Activated T-helper 2 cell treated with anti-CD3 and anti-CD28 coated beads, Interferon-gamma antibody, Interleukin-2, Interleukin-4, amounts not matched to agents 10 μg/mL and 5 μg/mL and 100 μg/mL, durations not matched to agents 14 hours and 24 hours and 36 hours (primary cell): ENCODE results near the gene OGFOD2. TPM values are rescaled to one million over a fixed set of nuclear protein-coding genes. Genes with fewer than 3 reads are reported as not detected.

Source experiments
- DNase-seq: peaks from one replicate; pipeline ENCODE4 v3.0.0; 2021; ENCODE audit warnings: low spot score
- H3K27ac Mint-ChIP-seq: one replicate; pipeline ENCODE4 v1.8.0; 2021; ENCODE audit warnings: mixed read lengths
- H3K27me3 Mint-ChIP-seq: one replicate; pipeline ENCODE4 v1.8.0; 2021; ENCODE audit warnings: low read depth, mixed read lengths
- H3K36me3 Mint-ChIP-seq: one replicate; pipeline ENCODE4 v1.8.0; 2021; ENCODE audit warnings: low read depth, mixed read lengths
- H3K4me1 Mint-ChIP-seq: one replicate; pipeline ENCODE4 v1.8.0; 2021; ENCODE audit warnings: low read depth, mixed read lengths
- H3K4me3 Mint-ChIP-seq: one replicate; pipeline ENCODE4 v1.8.0; 2021; ENCODE audit warnings: low read depth, mild to moderate bottlenecking, moderate library complexity, mixed read lengths
- H3K9me3 Mint-ChIP-seq: one replicate; pipeline ENCODE4 v1.8.0; 2021; ENCODE audit warnings: mixed read lengths
- intact Hi-C: fragments of 100-400 bp; cut with micrococcal nuclease; formaldehyde crosslinking; loops from one replicate; pipeline ENCODE4 v1.15.1; 2023
- total RNA-seq: library from RNA; stranded (reverse); gene quantifications from 2 replicates; pipeline ENCODE4 v1.2.3, GENCODE V29; 2022

The OGFOD2 gene
- total RNA-seq, 1 donor from 2014 or later = 20.3 TPM

- no peak for DNase-seq
- Mint-ChIP-seq H3K27ac (no peak overlapping the region), H3K27me3 (no peaks in the 10 kb centered on the region), H3K4me3 (no peak overlapping the region), H3K36me3 (peaks cover 11% of the 10 kb centered on the region), H3K9me3 (no peaks in the 10 kb centered on the region), H3K4me1 (peaks cover 2% of the 10 kb centered on the region)
- intact Hi-C loops = no loop called here
Measured at GRCh38 chr12:122989225-122989839, 14.3 kb downstream of the OGFOD2 start.

GRCh38 chr12:122989874-122990419 lies 14.9 kb downstream of the OGFOD2 start:
- intact Hi-C loops = no loop called here
- Mint-ChIP-seq H3K27ac (no peak overlapping the region), H3K4me3 (no peak overlapping the region), H3K27me3 (no peaks in the 10 kb centered on the region), H3K4me1 (no peaks in the 10 kb centered on the region), H3K9me3 (no peaks in the 10 kb centered on the region), H3K36me3 (peaks cover 5% of the 10 kb centered on the region)
- no peak for DNase-seq

- intact Hi-C loops = no loop called here
- H3K27me3 Mint-ChIP-seq = no peaks in the 10 kb centered on the region
- no peak for DNase-seq
- H3K4me1 Mint-ChIP-seq = no peaks in the 10 kb centered on the region
- H3K27ac Mint-ChIP-seq = no peak overlapping the region
- H3K9me3 Mint-ChIP-seq = no peaks in the 10 kb centered on the region
- H3K36me3 Mint-ChIP-seq = no peaks in the 10 kb centered on the region
- H3K4me3 Mint-ChIP-seq = no peak overlapping the region
Measured at GRCh38 chr12:122990561-122990960, 15.5 kb downstream of the OGFOD2 start.

- H3K4me1 Mint-ChIP-seq = no peaks in the 10 kb centered on the region
- no peaks in the 10 kb centered on the region for H3K36me3 Mint-ChIP-seq
- H3K27me3 Mint-ChIP-seq = no peaks in the 10 kb centered on the region
- intact Hi-C loops = no loop called here
- no peak overlapping the region for H3K27ac Mint-ChIP-seq
- no peak for DNase-seq
- no peaks in the 10 kb centered on the region for H3K9me3 Mint-ChIP-seq
- no peak overlapping the region for H3K4me3 Mint-ChIP-seq
Measured at GRCh38 chr12:122990961-122991622, 16.0 kb downstream of the OGFOD2 start.

GRCh38 chr12:122991623-122992275 lies 16.7 kb downstream of the OGFOD2 start:
- DNase-seq = no peak
- no peaks in the 10 kb centered on the region for H3K27me3 Mint-ChIP-seq
- no peaks in the 10 kb centered on the region for H3K4me1 Mint-ChIP-seq
- H3K36me3 Mint-ChIP-seq = no peaks in the 10 kb centered on the region
- intact Hi-C loops = no loop called here
- no peak overlapping the region for H3K27ac Mint-ChIP-seq
- H3K4me3 Mint-ChIP-seq = no peak overlapping the region
- no peaks in the 10 kb centered on the region for H3K9me3 Mint-ChIP-seq

GRCh38 chr12:122992386-122992785 lies 17.3 kb downstream of the OGFOD2 start:
- intact Hi-C loops = no loop called here
- Mint-ChIP-seq H3K4me3 (no peak overlapping the region), H3K27me3 (no peaks in the 10 kb centered on the region), H3K4me1 (no peaks in the 10 kb centered on the region), H3K9me3 (no peaks in the 10 kb centered on the region), H3K36me3 (no peaks in the 10 kb centered on the region), H3K27ac (no peak overlapping the region)
- no peak for DNase-seq

GRCh38 chr12:122994140-122994675 lies 19.2 kb downstream of the OGFOD2 start:
- H3K27ac Mint-ChIP-seq = no peak overlapping the region
- no peaks in the 10 kb centered on the region for H3K4me1 Mint-ChIP-seq
- no peaks in the 10 kb centered on the region for H3K27me3 Mint-ChIP-seq
- intact Hi-C loops = no loop called here
- no peaks in the 10 kb centered on the region for H3K36me3 Mint-ChIP-seq
- no peak overlapping the region for H3K4me3 Mint-ChIP-seq
- DNase-seq = no peak
- H3K9me3 Mint-ChIP-seq = no peaks in the 10 kb centered on the region

GRCh38 chr12:122994781-122995502 lies 19.9 kb downstream of the OGFOD2 start:
- intact Hi-C loops = no loop called here
- no peaks in the 10 kb centered on the region for H3K27me3 Mint-ChIP-seq
- no peaks in the 10 kb centered on the region for H3K4me1 Mint-ChIP-seq
- no peak for DNase-seq
- no peak overlapping the region for H3K27ac Mint-ChIP-seq
- no peak overlapping the region for H3K4me3 Mint-ChIP-seq
- H3K9me3 Mint-ChIP-seq = no peaks in the 10 kb centered on the region
- H3K36me3 Mint-ChIP-seq = no peaks in the 10 kb centered on the region

- no peaks in the 10 kb centered on the region for H3K27me3 Mint-ChIP-seq
- H3K4me3 Mint-ChIP-seq = no peak overlapping the region
- DNase-seq = no peak
- intact Hi-C loops = no loop called here
- H3K4me1 Mint-ChIP-seq = no peaks in the 10 kb centered on the region
- no peak overlapping the region for H3K27ac Mint-ChIP-seq
- no peaks in the 10 kb centered on the region for H3K9me3 Mint-ChIP-seq
- no peaks in the 10 kb centered on the region for H3K36me3 Mint-ChIP-seq
Measured at GRCh38 chr12:122995503-122996187, 20.6 kb downstream of the OGFOD2 start.

- no peak overlapping the region for H3K27ac Mint-ChIP-seq
- no peaks in the 10 kb centered on the region for H3K4me1 Mint-ChIP-seq
- intact Hi-C loops = no loop called here
- no peak overlapping the region for H3K4me3 Mint-ChIP-seq
- H3K27me3 Mint-ChIP-seq = no peaks in the 10 kb centered on the region
- no peak for DNase-seq
- no peaks in the 10 kb centered on the region for H3K9me3 Mint-ChIP-seq
- H3K36me3 Mint-ChIP-seq = no peaks in the 10 kb centered on the region
Measured at GRCh38 chr12:122996188-122996601, 21.2 kb downstream of the OGFOD2 start.

GRCh38 chr12:122996621-122997342 lies 21.7 kb downstream of the OGFOD2 start:
- H3K36me3 Mint-ChIP-seq = no peaks in the 10 kb centered on the region
- H3K4me1 Mint-ChIP-seq = no peaks in the 10 kb centered on the region
- no peak overlapping the region for H3K4me3 Mint-ChIP-seq
- intact Hi-C loops = no loop called here
- H3K9me3 Mint-ChIP-seq = no peaks in the 10 kb centered on the region
- H3K27me3 Mint-ChIP-seq = no peaks in the 10 kb centered on the region
- no peak overlapping the region for H3K27ac Mint-ChIP-seq
- no peak for DNase-seq
